HL-60/S4 treated with phorbol 12-myristate 13-acetate at 8.2 ng/mL for 4 days and 3 days (cell line): ENCODE data around the gene FKBP2.

Experiments used
- in situ Hi-C: fragments of 300-500 bp; cut with MboI; formaldehyde crosslinking; loops from 2 replicates; pipeline ENCODE4 v1.15.0; 2022; ENCODE audit warnings: low sequenced_read_pairs

FKBP2 gene

DNA sequence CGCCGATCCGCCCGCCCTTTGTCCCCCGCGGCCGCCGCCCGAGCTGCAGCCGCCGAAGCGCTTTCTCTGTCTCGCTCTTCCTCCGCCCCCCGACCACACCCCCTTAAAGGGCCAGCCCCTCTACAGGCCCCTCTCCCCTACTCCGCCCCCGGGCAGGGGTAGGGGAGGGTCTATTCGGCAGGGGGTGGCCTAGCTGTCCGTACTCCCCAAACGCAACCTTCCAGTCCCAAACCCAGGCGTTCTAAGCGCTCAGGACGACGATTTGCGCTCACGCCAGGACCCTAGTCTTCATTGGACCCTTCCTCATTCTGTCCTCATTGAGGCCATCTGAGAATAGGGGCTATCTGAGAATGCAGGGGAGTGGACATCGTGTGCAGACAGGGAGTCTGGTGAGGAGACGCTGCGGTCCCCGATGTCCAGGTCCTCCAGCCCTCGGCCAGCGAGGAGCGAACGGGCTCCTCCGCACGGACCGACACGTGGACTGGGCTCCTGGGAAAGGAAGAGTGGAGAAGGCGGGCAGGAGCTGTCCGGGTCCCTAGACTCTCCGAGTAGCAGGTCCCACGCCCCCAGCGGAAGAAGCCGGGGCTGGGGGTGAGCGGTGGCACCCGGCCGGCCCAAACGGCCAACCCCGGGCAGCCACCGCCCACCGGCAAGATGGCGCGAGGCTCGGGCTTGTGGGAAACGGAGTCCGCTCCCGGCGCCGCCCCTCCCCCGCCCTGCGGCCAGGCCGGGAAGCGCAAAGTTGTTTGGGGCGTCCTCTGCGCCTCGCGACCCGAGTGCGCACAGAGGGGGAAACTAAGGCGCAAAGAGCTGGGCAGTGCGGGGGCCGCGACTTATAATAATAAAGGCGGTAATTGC lies 6.2 kb downstream of the FKBP2 start, which contains the start of gene PPP1R14B:
TSS of gene PPP1R14B (minus strand) at position 73 of the 858 bp plus-strand sequence. CDS start 270 bp downstream, outside the sequence.
- in situ Hi-C loops = loop anchor here (25.0 kb wide), 1 partner anchor 90 kb away; the partner anchor contains the start of gene CCDC88B

DNA sequence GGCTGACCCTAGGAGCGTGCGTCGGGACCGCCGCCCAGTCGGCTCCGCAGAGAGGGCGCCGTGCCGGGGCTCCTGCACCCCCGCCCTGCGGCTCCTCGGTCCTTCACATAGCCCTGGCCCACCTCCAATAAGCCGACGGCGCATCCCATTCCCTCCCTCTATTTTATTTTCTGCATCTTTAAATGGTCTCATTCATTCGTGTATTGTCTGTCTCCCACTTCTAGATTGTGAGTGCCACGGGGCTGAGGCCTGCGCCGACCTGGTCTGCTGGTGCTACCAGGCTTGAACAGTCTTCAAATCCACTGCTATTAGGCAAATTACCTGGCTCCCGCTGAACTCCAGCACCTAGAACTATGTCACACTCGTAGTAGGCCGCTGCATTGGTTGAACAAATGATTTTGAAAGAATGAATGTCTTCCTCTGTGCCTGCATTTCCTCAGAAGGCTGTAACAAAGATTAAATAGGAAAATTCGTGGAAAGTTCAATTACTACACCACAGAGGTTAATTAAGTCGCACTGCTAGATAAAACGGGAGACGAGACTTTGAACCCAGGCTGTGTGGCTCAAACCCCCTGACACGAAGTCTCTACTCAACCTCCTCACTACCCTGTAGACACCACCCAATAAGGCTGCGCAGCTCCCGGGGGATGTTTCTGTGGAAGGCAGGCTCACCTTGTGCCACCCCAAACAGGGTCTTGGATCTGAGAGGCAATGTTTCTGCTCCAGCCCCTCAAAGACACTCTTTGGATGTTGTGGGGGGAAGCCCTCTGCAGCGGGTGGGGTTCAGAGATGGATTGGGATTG lies 7.0 kb downstream of the FKBP2 start:
- in situ Hi-C loops = loop anchor here (25.0 kb wide), 1 partner anchor 89 kb away; the partner anchor contains the start of gene CCDC88B

DNA sequence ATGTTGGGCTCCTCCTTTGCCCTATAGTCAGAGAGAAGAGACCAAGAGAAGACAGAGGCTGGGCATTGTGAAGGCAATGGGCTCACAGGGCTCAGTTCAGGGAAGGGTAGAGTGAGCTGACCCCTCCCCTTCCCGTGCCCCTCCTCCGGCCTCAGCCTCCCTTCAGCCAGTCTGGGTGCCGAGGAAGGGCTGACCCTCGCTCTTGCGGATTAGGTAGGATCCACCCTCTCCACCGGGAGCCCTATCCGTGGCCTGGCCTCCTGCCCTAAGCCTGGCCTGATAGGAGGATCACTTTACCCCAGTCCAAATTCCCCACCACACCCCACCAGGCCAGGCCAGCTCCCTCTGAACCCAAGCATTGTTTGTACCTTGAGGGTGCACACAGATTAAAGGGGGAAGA lies 7.7 kb downstream of the FKBP2 start:
- in situ Hi-C loops = loop anchor here (25.0 kb wide), 1 partner anchor 89 kb away; the partner anchor contains the start of gene CCDC88B

DNA sequence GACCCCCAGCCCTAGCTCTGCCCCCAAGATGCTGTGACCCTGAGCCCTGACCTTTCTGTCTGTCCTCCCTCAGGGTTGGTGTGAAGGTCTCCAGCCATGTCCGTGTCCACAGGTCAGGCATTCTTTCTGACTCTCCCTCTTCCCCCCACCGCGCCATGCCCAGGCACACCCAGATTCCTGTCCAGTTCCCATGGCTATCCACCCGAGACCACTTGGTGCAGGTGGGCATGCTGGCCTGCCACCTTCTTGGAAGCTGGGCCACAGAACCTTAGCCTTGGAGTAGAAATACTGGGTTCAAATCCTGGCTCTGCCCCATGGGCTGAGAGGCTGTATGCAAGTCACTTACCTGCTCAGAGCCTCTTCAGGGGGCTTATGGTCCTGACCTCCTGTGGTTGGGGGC lies 8.1 kb downstream of the FKBP2 start:
- in situ Hi-C loops = loop anchor here (25.0 kb wide), 1 partner anchor 88 kb away; the partner anchor contains the start of gene CCDC88B

DNA sequence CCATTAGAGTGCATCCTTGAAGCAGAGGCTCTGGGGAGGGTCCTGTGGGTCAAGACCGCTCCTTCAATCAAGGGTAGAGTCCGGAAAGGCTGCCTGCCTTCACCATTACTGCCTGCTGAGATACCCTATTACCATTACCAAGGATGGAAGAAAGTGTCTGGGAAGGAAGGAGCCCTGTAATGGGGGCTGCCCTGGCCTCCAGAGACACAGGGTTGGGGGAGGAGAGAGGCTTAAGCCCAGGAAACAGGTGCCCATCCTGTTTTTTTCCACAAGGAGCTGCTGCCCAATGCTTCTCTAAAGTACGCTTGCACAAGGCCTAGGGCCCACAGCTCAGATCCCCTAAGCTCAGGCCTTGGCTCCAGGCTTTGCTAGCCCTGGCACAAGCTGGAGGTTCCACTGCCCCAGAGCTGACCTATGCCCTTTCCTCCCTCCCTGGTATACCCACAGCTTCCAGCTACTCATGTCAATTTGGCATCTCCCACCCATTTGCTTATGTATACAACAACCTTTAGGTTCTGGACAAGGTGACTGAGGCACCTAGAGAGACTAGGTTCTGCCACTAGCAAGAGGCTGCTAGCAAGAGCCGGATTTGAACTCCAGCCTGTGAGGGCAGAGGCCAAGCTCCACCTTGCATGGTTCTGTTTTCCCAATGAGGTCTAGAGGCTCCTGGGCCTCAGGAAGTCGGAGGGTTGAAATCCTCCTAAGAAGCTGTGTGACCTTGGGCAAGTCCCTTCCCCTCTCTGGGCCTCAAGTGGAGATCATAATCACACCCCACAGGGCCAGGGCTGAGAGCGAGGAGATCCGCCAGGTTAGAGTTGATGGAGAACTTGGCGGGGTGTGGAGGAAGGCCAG lies 8.9 kb downstream of the FKBP2 start:
- in situ Hi-C loops = loop anchor here (25.0 kb wide), 1 partner anchor 88 kb away; the partner anchor contains the start of gene CCDC88B

DNA sequence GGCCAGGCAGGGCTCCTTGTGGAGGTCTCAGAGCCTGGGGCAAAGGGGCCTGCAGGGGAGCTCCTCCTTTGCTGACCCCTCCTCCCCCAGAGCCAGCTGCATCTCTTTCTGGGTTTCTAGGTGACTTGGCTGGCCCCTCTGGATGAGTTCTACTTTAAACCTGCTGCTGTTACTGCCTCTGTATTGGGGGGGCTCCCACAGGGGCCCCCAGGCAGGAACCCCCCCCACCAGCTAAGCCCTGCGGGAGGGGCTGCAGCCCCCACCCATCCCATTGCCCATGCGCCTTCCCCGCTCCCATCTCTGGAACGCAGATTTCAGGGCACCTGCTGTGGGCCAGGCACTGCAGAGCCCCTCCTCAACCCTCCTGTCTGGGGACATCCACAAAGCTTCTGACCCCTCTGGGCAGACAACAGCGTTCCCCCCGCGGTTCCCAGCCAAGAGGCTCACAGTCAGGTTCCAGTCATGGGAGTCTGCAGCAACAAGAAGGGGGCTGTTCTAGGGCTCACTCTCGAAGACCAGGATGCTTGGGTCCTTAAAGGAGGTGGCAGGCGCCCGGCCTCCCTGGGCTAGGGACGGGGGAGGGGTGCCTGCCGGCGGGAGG lies 9.6 kb downstream of the FKBP2 start:
- in situ Hi-C loops = no loop called here

DNA sequence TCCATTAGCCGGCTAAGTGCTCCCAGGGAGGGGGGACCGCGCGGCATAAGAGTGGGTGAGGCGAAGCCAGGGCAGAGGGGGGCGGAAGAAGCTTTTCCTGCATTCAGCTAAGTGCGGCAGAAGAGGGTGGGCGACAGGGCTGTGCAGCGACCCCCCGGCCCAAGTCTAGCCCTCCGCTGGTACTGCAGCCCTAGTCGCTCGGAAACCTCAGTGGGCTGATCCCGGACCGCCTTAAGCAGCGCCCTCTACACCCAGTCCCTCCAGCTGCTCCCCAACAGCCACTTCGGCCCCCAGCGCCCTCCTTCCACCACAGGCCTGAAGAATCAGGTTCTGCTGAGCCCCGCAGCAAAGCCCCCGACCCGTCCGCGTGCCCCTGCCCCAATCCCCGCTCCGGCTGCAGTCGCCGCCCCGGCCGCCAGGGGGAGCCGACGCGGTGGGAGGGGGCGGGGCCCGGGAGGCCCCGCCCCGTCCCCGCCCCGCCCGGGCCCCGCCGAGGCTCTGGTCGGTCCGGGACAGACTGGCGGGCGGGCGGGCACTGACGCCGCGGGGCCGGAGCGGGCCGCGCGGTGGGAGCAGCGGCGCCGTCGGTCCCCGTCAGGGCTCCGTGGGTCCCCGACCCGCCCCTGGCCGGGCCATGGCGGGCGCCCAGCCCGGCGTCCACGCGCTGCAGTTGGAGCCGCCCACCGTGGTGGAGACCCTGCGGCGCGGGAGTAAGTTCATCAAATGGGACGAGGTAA lies 10.3 kb downstream of the FKBP2 start, which contains the start of gene PLCB3:
TSS of gene PLCB3 (plus strand) at position 515 of the 737 bp plus-strand sequence. CDS start at position 635, 120 bp downstream.
- in situ Hi-C loops = no loop called here

DNA sequence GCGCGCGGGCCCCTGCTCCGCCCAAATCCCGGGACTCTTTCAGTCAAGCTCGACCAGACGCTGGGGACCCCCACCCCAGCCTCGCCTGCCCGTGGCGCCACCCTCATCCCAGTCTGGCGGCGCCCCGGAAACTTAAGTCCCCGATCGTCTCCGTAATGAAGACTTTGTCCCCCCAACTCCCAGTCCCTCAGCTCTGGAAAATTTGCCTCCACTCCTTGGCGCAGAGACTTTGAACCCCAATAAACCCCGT lies 10.8 kb downstream of the FKBP2 start:
- in situ Hi-C loops = no loop called here

DNA sequence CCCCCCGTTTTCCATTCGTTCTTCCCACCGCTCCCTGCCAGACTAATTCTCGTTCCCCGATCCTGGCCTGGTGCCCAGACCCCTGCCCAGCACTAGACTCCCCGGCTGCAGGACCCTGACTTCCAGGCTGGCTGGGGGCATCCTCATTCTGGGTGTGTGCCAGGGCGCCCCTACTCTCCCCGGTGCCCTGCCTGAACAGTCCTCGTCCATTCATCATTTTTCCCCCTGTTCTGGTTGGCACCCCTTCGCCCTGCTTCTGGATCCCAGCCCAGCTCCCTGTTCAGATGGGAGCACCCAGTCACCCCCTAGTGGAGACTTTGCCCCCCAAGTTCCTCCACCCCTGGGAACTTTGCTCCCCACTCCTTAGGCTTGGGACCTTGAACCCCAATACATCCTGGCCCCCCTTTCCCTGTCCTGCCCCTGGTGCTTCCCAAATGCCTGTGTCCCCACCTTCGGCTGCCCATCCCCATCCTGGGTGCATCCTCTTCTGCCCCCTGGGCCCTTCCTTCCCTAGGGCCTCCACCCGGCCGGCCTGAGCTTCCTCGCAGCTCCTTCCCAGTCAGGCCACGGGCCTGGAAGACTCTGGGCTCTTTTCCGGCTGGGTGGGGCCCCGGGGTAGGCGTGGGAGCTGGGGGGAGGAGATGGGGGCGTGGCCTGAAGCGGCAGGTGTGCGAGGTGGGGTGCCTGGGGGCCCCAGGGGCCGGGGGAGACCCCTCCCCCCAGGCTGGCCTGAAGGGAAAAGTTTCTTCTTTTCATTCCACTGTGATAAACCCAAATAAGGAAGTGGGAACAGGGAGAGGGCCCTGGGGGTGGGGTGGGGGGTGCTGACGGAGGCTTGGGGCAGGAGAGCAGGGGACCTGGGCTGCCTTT lies 11.3 kb downstream of the FKBP2 start:
- in situ Hi-C loops = no loop called here

DNA sequence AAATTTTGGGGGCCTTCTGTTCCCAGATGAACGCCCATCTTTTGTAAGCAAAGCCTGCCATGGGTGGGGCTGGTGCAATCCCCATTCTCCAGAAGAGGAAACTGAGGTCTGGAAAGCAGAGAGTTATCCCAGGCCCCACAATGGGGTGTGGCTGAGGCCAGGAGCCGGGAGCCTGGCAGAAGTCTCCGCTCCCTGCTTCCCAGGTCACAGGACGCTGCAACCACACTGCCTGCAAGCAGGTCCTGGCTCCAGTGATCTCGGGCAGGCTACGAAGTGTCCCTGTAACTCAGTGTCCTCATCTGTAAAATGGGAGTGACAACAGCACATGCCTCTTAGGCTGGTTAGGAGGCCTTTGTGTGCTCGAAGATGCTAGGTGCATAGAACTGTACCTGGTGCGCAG lies 12.1 kb downstream of the FKBP2 start:
- in situ Hi-C loops = no loop called here

DNA sequence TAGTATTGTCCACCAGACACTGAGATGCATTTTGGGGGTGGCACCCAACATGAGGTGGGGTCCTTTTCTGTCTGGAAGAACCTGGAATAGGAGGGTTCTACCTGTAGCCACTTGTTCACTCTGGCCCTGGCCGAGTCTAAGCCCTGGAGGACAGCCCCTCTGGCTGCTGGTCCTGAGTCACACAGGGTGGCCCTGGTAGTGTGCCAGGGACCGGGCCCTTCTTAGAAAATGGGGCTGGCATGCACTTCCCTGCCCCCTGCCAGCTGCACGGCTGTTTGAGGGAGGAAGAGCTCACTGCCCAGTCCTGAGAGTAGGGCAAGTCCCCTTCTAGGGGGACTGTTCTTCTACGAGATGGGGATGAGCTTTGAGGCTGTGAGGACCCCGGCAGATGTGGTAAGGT lies 12.6 kb downstream of the FKBP2 start:
- in situ Hi-C loops = no loop called here

DNA sequence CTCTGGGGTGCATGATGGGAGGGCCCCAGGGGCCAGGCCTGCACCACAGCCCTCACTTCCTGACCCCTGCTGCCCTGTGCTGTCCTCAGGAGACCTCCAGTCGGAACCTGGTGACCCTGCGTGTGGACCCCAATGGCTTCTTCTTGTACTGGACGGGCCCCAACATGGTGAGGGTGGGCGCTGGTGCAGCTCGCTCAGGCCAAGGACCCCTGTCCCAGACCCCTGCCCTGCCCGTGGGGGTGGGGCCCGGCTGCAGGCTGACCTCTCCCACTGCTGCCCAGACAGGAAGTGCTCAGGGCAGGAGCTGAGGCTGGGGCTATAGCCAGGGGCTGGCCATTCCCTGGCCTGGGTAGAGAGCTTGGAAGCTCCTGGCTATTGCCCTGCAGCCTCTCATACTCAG lies 13.4 kb downstream of the FKBP2 start:
- in situ Hi-C loops = no loop called here

DNA sequence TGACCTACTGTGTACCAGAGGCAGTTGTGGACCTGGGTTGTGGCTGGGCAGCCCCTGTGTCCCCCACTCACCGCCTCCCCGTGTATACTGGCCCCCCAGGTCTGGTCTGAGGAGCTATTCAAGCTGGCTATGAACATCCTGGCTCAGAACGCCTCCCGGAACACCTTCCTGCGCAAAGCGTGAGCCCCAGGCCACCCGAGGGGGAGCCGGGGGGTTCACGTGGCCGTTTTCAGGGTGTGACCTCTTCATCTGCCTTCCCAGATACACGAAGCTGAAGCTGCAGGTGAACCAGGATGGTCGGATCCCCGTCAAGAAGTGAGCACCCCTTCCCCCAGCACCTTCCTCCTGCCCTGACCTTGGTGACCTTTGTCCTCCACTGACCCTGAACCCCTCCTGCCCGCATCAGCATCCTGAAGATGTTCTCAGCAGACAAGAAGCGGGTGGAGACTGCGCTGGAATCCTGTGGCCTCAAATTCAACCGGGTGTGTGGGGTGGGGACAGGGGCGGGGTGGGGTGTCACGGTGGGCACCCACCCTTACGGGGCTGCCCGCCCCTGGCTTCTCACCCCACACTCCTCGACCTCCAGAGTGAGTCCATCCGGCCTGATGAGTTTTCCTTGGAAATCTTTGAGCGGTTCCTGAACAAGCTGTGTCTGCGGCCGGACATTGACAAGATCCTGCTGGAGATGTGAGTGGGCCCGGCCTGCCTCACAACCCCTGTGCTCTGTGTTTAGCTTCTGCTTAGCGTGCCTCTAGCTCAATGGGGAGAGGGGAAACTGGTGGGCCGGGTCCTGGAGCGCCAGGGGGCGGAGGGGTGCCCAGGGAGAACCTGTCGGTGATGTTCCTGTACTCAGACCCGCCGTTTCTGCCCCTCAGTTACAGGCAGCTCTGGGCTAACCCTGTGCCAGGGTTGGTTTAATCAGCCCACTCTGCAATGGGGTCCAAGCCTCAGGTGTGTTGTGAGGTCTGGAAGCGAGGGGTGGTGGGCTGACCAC lies 14.5 kb downstream of the FKBP2 start:
- in situ Hi-C loops = no loop called here

DNA sequence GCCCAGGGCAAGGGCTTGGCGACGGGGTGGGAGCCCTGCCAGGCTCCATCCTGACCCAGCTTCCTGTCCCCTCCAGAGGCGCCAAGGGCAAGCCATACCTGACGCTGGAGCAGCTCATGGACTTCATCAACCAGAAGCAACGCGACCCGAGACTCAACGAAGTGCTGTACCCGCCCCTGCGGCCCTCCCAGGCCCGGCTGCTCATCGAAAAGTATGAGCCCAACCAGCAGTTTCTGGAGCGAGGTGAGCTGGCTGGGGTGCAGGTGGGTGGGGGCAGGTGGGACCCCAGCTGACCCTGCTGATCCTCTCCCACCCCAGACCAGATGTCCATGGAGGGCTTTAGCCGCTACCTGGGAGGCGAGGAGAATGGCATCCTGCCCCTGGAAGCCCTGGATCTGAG lies 15.4 kb downstream of the FKBP2 start:
- in situ Hi-C loops = no loop called here

DNA sequence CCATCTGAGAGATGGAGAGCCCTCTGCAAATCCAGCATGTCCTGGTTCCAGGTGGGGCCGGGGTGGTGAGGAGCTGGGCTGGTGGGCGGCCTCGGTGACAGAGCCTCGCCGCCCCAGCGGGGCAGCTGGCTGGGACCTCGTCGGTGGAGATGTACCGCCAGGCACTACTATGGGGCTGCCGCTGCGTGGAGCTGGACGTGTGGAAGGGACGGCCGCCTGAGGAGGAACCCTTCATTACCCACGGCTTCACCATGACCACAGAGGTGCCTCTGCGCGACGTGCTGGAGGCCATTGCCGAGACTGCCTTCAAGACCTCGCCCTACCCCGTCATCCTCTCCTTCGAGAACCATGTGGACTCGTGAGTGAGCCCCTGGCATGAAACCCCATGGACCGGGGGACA lies 17.5 kb downstream of the FKBP2 start:
- in situ Hi-C loops = no loop called here

DNA sequence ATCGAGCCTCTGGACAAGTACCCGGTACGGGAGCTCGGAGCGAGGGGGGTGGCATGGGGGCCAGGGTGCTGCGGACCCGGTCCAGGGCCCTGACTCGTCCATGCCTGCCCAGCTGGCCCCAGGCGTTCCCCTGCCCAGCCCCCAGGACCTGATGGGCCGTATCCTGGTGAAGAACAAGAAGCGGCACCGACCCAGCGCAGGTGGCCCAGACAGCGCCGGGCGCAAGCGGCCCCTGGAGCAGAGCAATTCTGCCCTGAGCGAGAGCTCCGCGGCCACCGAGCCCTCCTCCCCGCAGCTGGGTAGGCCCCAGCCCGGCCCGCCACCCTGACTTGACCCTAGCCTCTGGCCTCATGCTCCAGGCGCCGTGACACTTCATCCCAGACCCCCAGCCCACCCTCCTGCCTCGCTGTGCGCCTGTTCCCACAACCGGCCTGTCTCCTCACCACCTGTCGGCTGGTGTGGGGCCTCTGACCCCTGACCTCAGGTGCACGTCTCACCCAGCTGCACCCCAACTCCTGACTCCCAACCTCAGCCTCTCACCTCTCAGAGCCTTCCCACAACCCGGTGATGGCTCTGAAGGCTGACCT lies 18.1 kb downstream of the FKBP2 start:
- in situ Hi-C loops = no loop called here

DNA sequence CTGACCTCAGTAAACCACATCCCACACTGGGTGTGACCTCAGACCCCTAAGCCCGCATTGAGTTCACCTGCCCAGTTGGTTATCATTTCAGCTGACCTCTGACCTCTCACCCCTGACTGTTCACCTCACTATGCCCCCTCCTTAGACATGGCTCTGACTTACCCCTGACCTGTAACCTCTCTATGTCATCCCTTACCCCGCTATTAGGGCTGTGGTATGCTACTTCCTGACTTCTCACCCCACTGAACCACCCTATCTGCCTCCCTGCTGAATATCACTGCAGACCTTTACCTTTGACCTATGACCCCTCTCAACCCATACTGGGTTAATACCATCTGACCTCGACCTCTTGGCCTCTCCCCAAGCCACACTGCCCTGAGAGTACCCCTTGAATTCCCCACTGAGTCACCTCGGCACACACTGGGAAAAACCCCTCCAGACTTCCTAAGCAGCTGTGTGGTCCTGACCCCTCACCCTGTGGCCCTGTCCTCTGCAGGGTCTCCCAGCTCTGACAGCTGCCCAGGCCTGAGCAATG lies 18.7 kb downstream of the FKBP2 start:
- in situ Hi-C loops = no loop called here
